ENCODE data around the gene AKT3. TPM values are rescaled to one million over a fixed set of nuclear protein-coding genes. Genes with fewer than 3 reads are reported as not detected.

Gene AKT3
- total and polyA plus RNA-seq, 2 experiments from 2014 or later = 4.5 to 18.5 TPM

- TF ChIP-seq REST (IDR thresholded peaks at IDR 0.05; ENCODE audit: unreplicated experiment) = no peak
Observed at GRCh38 chr1:243449373-243449772, 400.7 kb downstream of the AKT3 start (continued).

- no peaks in the 10 kb centered on the region for H3K27me3 ChIP-seq (ENCODE audit: insufficient read depth)
- H3K9me2 ChIP-seq (ENCODE audit: insufficient read depth) = no peaks in the 10 kb centered on the region; the same call in 1 of the 2 replicates
- H2AFZ ChIP-seq = no peak overlapping the region
- H3K4me1 ChIP-seq (ENCODE audit: insufficient read depth) = no peaks in the 10 kb centered on the region
- DNase-seq (ENCODE audit: low spot score) (no peak), ATAC-seq (no peak)
- TF ChIP-seq CREB1 (CRISPR knock-in tag; IDR thresholded peaks at IDR 0.05; ENCODE audit: low read depth) (no peak), STAT1 (IDR thresholded peaks at IDR 0.05; ENCODE audit: unreplicated experiment) (no peak), POLR2AphosphoS5 (IDR thresholded peaks at IDR 0.05; ENCODE audit: low read depth) (no peak), ZNF114 (CRISPR knock-in tag; IDR thresholded peaks at IDR 0.05) (no peak), ZNF462 (CRISPR knock-in tag; IDR thresholded peaks at IDR 0.05) (no peak), ETS1 (IDR thresholded peaks at IDR 0.05) (no peak), CTCF (conservative IDR thresholded peaks at IDR 0.05; ENCODE audit: low read depth in 2 of 2) (no peak), EZH2 (IDR thresholded peaks at IDR 0.05; ENCODE audit: low read depth, unreplicated experiment) (no peak), JUNB (IDR thresholded peaks at IDR 0.05; ENCODE audit: unreplicated experiment) (no peak), ZNF331 (CRISPR knock-in tag; IDR thresholded peaks at IDR 0.05; ENCODE audit: low read depth) (no peak), NANOG (IDR thresholded peaks at IDR 0.05; ENCODE audit: borderline replicate concordance) (no peak)
- Mint-ChIP-seq H3K4me1 (peaks cover 3% of the 10 kb centered on the region; the same call in 2 of the 3 replicates), H3K9me3 (no peaks in the 10 kb centered on the region), H3K27ac (no peak overlapping the region), H3K4me3 (no peak overlapping the region), H3K36me3 (ENCODE audit: low read depth) (no peaks in the 10 kb centered on the region), H3K27me3 (ENCODE audit: insufficient read depth, low read depth, poor library complexity) (peaks cover 2% of the 10 kb centered on the region)
- no peaks in the 10 kb centered on the region for H4K20me1 ChIP-seq (replicated peaks; ENCODE audit: insufficient read depth)
- H3K79me2 ChIP-seq (replicated peaks; ENCODE audit: insufficient read depth) = no peaks in the 10 kb centered on the region
- no peak overlapping the region for H3K4me2 ChIP-seq
- no peaks in the 10 kb centered on the region for H3F3A ChIP-seq (replicated peaks; ENCODE audit: low read depth)
- no peak overlapping the region for H3K4me3 ChIP-seq
- no peak overlapping the region for H3K27ac ChIP-seq (ENCODE audit: low read depth)
- H3K36me3 ChIP-seq (ENCODE audit: insufficient read depth) = no peaks in the 10 kb centered on the region
Observed at GRCh38 chr1:243447844-243448243, 402.2 kb downstream of the AKT3 start.

All from GM23338 (cell line).